NCI-H2171 treated with DMSO at 0.1 percent for 48 hours (cell line): Measurements from ENCODE around the gene BRD3.
"Not testable (repeated sequence)": the region's sequence is repeated elsewhere in the genome, so short reads cannot be mapped to it uniquely, and the experiment has no call there.

ENCODE experiments used
- DNase-seq: peaks from one replicate; lab custom pipeline; 2025; lab: John Stamatoyannopoulos, UW

The BRD3 gene

DNA sequence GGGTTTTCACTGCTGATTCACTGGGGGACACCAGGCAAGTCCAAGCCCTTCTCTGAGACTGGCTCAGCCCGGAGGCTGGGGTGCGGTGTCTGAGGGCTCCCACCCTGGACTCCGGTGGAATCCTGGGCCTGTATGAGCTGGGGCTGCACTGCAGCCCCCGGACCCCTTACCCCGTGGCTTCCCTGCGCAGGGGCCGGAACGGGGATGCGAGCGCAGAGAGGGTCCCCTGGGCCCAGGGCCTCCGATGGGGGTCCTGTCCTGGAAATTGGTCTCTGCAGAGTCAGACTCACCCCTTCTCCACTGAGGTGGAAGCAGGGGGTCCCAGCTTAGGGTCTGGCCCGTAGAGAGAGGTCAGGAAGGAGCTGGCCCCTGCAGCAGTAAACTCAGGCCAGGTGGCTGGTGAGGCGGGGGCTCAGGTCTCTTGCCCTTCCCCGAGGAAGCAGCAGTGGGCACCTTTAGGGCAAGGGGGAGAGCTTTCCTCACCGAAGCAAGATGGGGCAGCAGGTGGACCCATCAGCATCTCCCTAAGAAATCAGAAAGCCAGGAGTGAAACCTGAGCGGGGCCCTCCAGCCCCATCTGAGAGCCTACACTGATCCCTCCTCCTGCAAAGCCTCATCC is 74.1 kb downstream of the BRD3 start:
- DNase-seq, result no peak

DNA sequence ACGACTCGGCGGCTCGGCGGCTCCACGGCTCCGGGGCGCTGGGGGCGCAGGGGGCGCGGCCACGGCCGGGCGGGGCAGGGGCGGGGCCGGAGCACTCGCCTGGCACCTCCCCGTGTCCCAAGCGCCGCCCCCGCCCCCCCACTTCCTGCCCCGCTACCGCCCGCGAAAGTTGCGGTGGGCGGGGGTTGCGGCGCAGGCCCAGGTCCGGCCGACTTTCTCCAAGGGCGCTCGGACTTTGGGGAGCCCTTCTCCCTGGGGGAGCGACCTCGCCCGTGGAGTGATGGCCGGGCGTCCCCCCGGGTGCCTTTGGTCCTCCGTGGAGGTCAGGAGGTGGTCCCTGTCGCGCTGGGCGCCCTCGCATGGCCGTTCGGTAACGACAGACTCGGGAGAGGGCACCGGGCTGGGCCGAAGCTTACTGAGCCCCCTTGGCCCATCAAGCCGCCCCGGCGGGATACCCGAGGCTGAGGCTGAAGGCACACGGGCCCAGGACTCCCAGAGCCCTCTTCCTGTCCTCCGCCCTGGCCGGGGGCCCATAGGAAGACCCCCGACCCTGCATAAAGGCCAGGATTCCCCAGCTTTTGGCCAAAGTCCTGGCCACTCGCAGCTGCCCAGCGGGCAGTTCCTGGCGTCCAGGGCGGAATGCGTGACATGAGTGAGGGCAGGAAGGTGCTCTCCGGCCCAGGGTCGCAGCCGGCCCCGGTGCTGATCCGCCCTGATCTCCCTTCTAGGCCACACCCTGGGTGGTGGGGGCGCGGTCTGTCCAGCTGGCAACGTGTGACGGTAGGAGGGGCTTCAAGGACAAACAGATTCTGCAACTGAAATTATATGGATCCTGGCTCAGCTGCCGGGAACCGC is 74.8 kb downstream of the BRD3 start:
- peak; percentile 80 for DNase-seq

DNA sequence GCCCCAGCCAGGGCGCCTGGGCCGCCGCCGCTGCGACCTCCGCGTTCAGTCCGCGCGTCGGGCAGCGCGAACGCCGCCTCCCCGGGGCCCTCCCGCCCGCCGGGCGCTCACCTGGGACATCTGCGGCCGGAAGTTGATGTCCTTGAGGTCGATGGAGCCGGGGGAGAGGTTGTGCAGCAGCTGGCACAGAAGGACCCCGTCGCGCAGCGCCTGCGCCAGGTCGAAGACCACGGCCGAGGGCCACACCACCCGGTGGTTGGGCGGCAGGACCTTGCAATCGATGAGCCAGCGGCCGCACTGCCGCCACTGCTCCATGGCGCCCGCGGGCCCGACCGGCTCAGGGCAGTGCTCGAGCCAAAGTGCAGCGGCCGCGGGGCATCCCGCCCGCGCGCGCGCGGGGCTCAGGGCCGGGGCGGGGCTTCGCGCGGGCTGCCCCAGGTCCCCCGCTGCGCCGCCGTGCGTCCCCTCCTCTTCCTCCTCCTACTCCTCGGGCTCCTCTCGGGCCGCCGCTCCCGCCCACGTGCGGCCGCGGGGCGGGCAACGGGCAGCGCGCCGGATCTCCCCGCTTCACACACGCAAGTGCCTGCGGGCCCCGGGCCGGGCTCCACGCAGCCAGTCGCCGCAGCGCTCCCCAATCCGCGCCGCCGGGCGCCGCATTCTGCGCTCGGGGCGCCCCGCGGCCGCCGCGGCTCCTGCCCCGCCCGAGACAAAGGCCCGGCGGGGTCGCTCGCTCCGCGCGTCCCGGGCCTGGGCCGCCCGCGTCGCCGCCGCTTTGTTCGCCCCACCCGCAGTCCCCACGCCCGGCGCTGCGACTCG is 75.7 kb downstream of the BRD3 start, which contains the start of gene VAV2:
Gene VAV2 (minus strand): TSS at position 361 of the 816 bp plus-strand sequence. CDS start 46 bp downstream, at position 315.
- DNase-seq, result peak; percentile 58

DNA sequence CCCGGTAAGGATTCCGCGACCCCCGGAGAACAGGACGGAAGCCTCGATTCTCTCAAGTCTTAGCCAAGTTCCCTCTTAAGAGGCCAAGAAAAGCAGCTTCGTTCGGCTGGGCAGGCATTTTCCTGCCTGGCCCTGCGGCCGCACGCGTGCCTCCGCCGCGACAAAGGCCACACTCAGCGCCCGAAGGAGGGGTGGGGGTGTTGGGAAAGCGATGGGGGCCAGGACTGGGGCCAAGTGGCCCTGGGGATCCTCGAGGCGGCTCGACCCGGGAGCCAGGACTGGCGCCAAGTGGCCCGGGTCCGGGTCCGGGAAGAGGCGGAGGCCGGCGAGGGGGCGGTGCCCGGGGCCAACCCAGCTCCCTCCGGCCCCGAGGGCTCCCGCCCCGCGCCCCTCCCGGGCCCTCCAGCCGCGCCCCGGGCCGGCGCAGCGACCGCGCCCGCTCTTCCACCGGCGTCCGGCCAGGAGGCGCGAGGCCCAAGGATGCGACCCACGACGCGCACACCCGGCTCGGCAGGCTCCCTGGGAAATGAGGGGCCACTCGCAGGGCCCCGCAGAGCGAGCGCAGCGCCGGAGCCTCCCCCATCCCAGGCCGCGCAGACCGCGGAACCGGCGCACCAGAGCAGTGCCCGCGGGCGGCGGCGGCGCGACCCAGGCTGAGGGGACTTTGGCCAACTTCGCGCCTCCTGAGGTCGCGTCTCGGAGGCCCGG is 76.5 kb downstream of the BRD3 start:
- no peak for DNase-seq

DNA sequence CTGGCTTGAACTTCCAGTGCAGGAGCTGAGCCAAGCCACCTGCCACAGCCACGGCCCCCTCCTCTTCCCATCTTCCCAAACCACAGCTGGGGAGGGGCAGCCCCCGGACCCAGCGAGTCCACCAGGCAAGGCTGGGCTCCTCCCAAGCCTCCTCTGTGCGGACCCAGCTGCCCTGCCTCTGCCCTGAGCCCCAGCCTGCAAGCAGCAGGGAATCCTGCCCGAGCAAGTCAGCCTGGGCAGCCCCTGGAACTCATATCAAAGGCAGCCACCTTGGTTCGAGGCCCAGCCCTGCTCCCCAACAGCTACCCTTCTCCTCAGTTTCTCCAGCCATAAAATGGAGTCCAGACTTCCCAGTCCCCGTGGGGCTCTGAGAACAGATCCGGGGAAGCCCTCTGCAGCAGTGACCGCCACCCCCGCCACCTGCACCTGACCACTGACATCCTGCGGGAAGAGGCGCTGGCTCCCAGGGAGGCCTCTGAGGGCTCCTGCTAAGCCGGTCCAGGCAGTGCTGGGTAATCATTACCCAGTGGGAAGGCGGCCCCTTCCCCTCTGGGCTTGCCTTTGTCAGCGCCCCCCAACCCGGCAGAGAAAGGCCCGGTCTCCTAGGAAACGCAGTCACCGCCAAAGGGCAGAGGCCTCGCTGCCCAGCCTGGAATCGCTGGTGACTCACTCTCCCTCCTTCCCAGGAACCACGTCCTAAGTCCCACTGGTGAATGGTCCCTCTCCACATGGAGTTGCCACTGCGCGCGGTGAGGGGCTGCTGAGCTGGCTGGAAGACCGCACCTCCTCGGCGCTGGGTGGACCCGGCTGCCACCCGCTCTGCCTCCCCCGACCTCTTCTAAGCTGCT is 77.2 kb downstream of the BRD3 start:
- peak; percentile 16 for DNase-seq

DNA sequence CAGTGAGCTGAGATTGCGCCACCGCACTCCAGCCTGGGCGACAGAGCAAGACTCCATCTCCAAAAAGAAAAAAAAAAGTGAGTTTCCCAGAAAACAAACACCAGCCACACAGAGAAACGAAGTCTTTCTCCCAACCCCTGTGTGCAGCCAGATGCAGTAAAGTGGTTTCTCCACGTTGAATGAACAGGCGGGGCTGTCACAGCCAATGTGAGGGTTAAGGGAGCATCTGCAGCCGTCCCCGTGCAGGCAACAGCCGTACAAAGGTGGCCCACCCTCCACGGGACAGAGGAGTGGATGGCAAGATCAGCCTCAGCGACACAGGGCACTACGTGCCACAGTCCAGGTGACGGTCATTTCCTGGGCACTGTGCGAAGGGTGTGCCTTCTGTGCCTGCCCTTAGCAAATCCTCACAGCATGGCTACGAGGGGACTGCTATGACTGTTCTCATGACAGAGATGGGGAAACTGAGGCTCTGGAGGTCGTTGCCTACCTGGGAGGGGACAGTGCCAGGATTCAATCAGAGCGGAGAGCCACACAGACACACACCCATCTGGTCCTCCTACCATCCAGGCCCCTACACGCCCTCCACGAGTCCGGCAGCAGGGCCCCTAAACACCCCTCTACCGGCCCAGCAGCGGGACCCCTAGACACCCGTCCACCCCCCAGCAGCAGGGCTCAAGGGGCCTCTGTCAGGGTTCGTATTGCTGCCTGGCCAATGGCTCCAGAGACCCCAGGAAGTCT is 78.0 kb downstream of the BRD3 start:
- no peak for DNase-seq

DNA sequence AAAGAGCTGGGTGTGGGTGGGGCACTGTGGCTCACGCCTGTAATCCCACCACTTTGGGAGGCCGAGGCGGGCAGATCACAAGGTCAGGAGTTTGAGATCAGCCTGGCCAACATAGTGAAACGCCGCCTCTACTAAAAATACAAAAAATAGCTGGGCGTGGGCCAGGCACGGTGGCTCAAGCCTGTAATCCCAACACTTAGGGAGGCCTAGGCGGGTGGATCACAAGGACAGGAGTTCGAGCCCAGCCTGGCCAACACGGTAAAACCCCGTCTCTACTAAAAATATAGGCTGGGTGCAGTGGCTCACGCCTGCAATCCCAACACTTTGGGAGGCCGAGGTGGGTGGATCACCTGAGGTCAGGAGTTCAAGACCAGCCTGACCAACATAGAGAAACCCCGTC is 79.1 kb downstream of the BRD3 start:
- not testable (repeated sequence) for DNase-seq

DNA sequence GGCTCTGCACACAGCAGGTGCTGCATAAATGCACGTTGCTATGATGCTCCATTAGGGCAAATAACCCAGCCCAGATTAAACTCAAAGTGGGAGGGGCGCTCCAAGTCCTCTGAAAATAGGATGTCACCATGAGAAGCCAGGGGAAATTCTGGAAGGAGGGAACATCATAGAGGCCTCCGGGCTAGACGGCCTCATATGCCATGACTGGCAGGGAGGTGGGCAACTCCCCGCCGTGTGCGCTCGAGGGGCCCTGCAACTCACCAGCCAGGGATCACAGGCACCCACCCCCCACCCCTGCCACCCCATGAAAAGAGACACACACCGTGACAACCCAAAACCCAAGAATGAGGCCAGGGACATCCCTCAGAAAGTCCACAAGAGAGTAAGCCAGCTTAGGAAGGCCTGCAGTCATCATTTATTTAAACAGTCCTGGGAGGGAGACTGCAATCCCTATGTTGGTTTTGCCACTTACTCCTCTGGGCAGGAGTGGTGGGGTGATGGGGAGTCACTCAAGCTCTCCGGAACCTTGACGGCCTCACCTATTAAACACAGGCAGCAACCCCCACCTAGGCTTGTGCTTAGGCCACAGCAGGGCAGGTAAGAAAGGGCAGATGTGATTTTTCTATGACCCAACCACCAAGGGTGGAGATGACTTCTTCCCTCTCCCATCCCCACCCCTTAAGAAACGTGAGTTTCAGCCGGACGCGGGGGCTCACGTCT is 79.7 kb downstream of the BRD3 start:
- no peak for DNase-seq

DNA sequence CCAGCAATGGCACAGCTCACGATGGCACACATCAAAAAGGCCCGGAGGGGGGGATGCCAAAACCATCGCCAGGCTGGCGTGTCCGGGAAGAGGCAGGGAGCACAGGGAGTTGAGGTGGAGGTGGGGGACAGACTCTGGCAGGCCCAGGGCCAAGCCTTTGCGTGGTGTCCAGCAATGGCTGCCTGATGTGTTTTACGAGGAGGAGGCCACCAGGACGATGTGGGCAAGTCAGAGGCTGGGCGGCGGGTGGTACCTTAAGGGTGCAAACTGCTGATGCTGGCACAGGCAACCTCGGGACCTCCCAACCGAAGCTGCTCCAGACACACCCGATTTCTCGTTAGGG is 80.4 kb downstream of the BRD3 start:
- no peak for DNase-seq

DNA sequence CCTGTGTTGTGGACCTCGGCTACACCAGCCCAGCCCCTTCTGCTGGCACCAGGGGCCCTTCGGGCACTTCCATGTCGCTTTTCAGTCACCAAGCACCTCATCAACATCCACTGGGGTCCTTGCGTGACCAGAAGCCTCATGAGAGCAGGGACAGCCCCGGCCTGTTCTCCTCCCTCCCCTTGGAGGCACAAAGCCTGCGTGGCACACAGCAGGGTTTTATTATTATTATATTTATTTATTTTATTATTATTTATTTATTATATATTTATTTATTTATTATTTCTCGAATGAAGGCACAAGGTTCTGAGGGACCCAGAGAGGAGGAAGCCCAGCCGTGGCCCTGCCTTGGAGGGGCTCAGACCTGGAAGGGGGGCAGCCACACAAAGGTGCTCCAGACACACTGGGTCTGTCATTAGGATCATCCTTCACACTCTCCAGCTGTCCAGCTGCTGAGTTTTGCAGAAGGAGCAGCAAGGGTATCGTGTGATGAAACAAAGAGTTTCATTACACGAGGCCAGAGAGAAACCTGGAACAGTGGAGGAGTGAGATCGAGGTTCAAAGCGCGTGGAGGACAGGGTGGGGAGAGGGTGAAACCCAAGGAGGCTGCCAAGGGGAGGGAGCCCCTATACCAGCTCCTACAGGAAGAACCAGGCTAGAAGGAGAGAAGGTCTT is 80.9 kb downstream of the BRD3 start:
- DNase-seq, result no peak

DNA sequence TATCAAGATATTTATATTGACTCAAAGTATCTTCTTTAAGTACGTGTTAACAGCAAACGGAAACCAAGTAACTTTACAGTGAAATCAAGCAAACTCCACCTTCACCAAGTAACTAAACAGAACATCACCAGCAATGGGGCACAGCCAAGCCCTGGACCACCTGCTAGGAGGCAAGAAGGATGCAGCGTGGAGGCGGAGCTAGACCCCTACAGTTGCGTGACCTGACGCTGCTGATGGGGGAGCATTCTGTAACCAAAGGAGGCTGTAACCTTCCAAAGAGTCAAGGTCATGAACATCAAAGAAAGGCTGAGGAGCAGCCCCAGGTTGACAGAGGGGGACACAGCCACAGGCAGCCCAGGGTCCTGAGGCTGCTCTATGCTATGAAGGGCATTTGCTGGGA is 81.8 kb downstream of the BRD3 start:
- no peak for DNase-seq

DNA sequence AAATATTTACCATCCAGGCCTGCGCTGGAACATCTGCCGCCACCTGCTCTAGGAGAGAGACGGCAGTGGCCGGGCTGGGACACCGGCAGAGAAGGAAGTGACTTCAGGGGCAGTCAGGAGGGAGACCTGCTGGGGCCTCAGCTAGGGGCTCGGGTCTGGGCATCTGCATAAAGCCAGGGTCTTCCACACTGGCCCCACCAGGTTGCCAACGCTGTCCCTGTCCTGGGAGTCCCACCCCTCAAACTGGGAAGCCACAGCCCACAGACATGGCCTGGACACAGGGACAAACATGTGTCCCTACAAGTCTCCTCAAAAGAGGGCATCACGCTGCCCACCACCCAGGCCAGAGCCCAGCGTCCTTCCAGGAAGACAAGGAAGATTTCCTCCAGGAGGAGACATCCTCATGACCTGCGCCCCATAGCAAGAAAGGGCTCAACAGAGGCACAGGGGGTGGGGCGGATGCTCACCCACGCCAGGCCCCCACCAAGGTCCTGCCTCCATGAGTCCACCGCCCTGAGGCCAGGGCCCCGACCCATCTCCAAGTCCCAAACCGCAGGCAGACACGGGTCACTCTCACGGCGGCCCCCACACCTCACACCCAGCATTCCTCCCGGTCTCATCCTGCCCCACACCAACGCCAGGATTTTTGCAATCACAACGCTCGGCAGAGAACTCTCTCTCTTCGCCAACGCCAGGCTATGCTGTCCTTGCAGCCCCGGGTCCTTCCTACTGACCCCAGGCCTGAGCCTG is 84.7 kb downstream of the BRD3 start:
- no peak for DNase-seq

DNA sequence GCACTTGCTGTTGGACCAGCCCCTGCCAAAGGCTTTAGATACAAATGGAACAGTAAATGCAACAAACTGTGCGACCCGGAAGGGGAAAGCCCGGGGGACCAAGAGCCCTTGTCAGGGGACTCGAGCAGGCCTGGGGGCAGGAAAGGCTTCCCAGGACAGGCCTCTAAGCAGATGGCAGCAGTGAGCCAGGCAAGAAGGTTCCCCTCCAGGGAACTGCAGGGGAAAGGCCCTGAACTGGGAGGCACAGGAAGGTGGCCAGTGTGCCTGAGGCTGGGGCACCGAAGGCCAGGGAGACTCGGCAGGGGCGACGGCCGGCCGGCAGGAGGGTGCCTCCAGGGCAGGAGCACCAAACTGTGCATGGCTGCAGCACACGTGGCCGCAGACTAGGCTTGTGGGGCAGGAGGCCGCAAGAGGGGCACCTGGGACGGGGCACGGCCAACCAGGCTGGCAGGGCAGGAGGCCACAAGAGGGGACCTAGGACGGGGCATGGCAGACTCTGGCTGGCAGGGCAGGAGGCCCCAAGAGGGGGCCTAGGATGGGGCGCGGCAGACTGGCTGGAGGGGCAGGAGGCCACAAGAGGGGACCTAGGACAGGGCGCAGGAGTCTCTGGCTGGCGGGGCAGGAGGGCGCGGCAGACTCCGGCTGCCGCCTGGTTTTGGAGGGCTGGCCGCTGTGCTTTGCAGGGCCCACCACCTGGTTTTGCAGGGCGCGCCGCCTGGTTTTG is 85.7 kb downstream of the BRD3 start:
- DNase-seq, result peak; percentile 27

DNA sequence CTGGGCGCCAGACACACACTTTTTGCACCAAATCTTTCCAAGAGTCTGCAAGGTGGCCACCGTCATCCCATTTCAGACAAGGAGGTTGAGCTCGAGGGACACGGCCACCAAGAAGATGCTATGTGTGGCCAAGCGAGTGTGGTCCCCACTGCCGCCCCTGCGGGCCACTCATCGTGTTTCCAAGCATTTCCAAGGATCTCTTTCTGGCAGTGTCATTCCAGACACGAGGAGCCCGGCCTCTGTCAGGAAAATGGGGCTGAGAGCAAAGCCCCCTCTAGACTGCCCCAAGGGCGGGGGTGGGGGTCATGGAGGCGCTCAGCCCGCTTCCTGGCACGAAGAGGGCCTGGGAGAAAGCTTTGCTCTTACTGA is 86.3 kb downstream of the BRD3 start:
- DNase-seq, result no peak

DNA sequence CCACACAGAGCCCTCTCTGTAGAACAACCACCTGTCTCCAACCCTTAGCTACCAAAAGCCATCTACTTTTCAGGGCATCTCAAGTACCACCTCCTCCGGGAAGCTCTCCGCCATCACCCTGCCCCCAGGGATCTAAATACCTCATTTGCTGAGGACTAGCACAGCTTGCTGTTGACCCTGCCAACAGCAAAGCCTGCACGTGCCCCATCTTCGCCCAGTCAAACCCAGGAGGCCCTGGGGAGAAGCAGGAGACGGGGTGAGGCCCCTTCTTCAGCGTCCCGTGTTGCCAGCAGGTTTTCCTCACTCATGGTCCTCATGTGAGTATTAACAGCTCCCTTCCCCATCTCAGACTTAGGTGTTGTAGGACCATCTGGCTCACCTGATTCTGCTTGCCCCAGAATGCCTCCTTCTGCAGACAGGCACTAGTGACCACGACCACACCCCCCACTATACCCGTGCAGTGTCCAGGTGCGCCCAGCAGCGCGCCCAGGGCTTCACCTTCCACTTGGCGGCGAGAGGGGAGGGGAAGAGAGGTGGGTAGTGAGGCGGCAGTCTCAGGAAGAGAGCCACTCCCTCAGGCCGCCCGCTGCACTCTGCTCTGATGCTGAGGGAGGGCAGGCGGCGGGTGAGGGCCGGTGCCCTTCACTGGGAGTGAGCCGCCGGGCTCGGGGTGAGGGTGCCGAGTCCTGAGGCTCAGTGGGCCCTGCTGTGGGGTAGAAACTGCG is 86.8 kb downstream of the BRD3 start:
- DNase-seq, result no peak
